Measurements from ENCODE around the gene ADD1.

DNA sequence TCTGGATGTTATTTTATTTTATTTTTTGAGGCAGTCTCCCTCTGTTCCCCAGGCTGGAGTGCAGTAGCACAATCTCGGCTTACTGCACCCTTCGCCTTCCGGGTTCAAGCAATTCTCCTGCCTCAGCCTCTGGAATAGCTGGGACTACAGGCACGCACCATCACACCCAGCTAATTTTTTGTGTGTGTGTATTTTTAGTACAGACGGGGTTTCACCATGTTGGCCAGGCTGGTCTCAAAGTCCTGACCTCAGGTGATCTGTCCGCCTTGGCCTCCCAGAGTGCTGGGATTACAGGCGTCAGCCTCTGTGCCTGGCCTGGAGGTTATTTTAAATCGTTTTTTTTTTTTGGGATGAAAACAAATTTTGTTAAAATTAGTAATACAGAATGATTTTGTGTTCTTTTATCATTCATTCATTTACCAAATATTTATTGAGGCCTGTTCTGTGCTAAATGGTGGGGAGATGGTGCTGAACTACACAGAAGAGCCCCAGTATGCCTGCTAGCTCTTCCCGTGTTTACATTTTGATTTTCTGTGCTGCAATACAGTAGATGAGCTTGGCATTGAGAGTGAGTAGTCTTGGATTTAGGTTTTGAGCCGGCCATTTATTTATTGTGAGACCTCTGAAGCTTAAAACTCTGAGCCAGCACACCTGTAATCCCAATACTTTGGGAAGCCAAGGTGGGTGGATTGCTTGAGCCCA lies 22.7 kb downstream of the ADD1 start:
- TF ChIP-seq CTCF (IDR thresholded peaks at IDR 0.05) (no peak), POLR2A (IDR thresholded peaks at IDR 0.05) (no peak)

All from right lobe of liver (tissue), 4 donors.